HFF-Myc (cell line): ENCODE data around the gene SPATA12.
"Not testable (repeated sequence)": the region's sequence is repeated elsewhere in the genome, so short reads cannot be mapped to it uniquely, and the experiment has no call there.

Source experiments
- DNase-seq: peaks from one replicate; pipeline ENCODE4 v3.0.0-alpha.2; 2011; ENCODE audit warnings: low read depth; ENCODE audit errors: extremely low read depth
- H3K4me3 ChIP-seq: replicated peaks from 2 replicates; pipeline ENCODE4 v1.5.1; 2011; ENCODE audit warnings: low read depth, mild to moderate bottlenecking, control low read depth, low read length
- CTCF ChIP-seq: IDR thresholded peaks from 2 replicates; pipeline ENCODE4 v1.5.1; 2012; ENCODE audit warnings: mild to moderate bottlenecking, low read depth, low read length, control low read depth; ENCODE audit errors: missing control alignments

Gene SPATA12

DNA sequence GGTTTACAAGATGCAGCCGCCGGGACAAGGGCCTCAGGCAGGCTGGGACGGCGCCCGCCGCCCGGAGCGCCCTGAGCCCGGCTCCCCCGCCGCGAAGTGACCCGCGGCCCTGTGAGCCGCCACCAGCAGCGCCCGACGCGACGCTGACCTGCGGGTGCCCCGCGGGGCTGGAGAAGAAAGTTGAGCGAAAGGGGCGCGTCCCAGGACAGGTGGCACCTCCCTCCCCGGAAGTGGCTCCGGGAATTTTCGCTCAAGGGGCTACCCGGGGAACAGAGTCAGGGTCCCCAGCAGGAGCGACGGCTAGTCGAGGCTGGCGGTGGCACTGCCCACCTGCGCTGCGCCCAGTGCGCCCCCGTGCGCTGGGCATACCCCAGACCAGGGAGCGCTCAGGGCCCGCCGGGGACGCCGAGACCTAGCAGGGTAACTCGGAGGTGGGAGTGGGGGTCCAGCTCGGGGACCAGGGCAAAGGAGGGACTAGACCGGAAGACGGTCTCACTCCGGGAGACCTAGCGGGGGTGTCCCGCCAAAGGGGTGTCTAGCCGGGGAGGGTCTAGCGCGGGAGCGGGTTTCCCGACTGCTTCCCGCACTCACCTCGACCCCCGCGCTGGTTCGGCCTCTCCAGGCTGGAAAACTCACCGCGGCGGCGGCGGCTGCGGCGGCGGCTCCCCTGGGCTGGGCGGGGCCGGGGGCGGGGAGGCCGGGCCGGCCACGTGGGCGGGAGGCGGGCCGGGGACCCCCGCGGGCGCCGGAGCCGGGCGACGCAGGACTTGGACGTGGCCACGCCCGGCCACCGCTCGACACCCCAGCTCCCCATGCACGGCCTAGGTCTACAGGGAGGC, 18.4 kb downstream of the SPATA12 start:
- peak overlapping the region; percentile 64 for H3K4me3 ChIP-seq
- no peak for DNase-seq

GRCh38 chr3:57079474-57079831, 19.0 kb downstream of the SPATA12 start:
- no peak for DNase-seq
- no peak for TF ChIP-seq CTCF
- H3K4me3 ChIP-seq = peak overlapping the region; percentile 64

More for the DNA sequence above, 18.4 kb downstream of the SPATA12 start:
- TF ChIP-seq CTCF = no peak

- no peak overlapping the region for H3K4me3 ChIP-seq
- no peak for TF ChIP-seq CTCF
- DNase-seq = no peak
Observed at GRCh38 chr3:57080171-57080570, 19.7 kb downstream of the SPATA12 start.

GRCh38 chr3:57081173-57081572, 20.7 kb downstream of the SPATA12 start:
- no peak for TF ChIP-seq CTCF
- H3K4me3 ChIP-seq = no peak overlapping the region
- no peak for DNase-seq

- no peak for TF ChIP-seq CTCF
- no peak overlapping the region for H3K4me3 ChIP-seq
- DNase-seq = no peak
Observed at GRCh38 chr3:57082481-57082880, 22.0 kb downstream of the SPATA12 start.

GRCh38 chr3:57083266-57083995, 23.0 kb downstream of the SPATA12 start:
- DNase-seq = not testable (repeated sequence)

GRCh38 chr3:57085211-57085610, 24.7 kb downstream of the SPATA12 start:
- H3K4me3 ChIP-seq = no peak overlapping the region
- TF ChIP-seq CTCF = no peak

More at GRCh38 chr3:57083266-57083995, 23.0 kb downstream of the SPATA12 start:
- H3K4me3 ChIP-seq = not testable (repeated sequence)

More at GRCh38 chr3:57085211-57085610, 24.7 kb downstream of the SPATA12 start:
- DNase-seq = no peak
